HEK293 (cell line): ENCODE results near the gene PHF14.

ENCODE experiments used
- CTCF ChIA-PET: fragments of 350-600 bp; formaldehyde crosslinking; extraction: SDS; loops from one replicate; lab custom pipeline; 2021; ENCODE audit warnings: antibody characterized with exemption; lab: Yijun Ruan, JAX
- POLR2A ChIA-PET: fragments of 300-600 bp; formaldehyde crosslinking; extraction: SDS; loops from one replicate; lab custom pipeline; 2020; ENCODE audit warnings: antibody characterized with exemption, inconsistent platforms; lab: Yijun Ruan, JAX
- H3K27ac ChIP-seq: fragments of 200-500 bp; sonication (Bioruptor generic); 2 replicates; pipeline ENCODE4 v1.5.1; 2014; ENCODE audit warnings: low read depth, low read length, control low read depth, inconsistent platforms; ENCODE audit errors: extremely low read depth
- H3K36me3 ChIP-seq, 2 experiments: fragments of 200-500 bp in 1 of 2; sonication (Bioruptor generic) in 1 of 2; 1 replicate in 1 of 2; 2 replicates in 1 of 2; pipeline ENCODE4 v1.5.1; 2014 to 2017; ENCODE audit warnings: inconsistent platforms in 2 of 2, low read length in 2 of 2; ENCODE audit not compliant: control insufficient read depth in 2 of 2, insufficient read depth in 1 of 2
- H3K4me1 ChIP-seq: fragments of 200-500 bp; sonication (Bioruptor generic); 2 replicates; pipeline ENCODE4 v1.5.1; 2014; ENCODE audit warnings: mild to moderate bottlenecking, low read length, inconsistent platforms; ENCODE audit not compliant: control insufficient read depth, insufficient read depth
- H3K4me3 ChIP-seq: 2 replicates; pipeline ENCODE4 v1.5.1; 2011; ENCODE audit warnings: low read depth, mild to moderate bottlenecking, control low read depth, low read length, moderate library complexity
- H3K9me3 ChIP-seq: fragments of 200-500 bp; sonication (Bioruptor generic); 2 replicates; pipeline ENCODE4 v1.5.1; 2014; ENCODE audit warnings: low read depth, low read length, inconsistent platforms; ENCODE audit not compliant: control insufficient read depth, insufficient read depth
- AEBP2 ChIP-seq: fragments of 450-650 bp; formaldehyde crosslinking; IDR thresholded peaks from 2 replicates; pipeline ENCODE4 v1.5.1; 2016; ENCODE audit warnings: missing biosample characterization, missing genetic modification characterization, borderline replicate concordance
- FEZF1 ChIP-seq: fragments of 450-650 bp; formaldehyde crosslinking; IDR thresholded peaks from 2 replicates; pipeline ENCODE4 v1.5.1; 2016; ENCODE audit warnings: missing biosample characterization, missing genetic modification characterization
- PRDM1 ChIP-seq: fragments of 450-650 bp; formaldehyde crosslinking; IDR thresholded peaks from 2 replicates; pipeline ENCODE4; 2016; ENCODE audit warnings: missing biosample characterization, missing genetic modification characterization
- PRDM6 ChIP-seq: fragments of 450-650 bp; formaldehyde crosslinking; IDR thresholded peaks from 2 replicates; pipeline ENCODE4 v1.5.1; 2017; ENCODE audit warnings: missing biosample characterization, missing genetic modification characterization
- REST ChIP-seq: fragments of 450-650 bp; formaldehyde crosslinking; IDR thresholded peaks from 2 replicates; pipeline ENCODE4 v1.5.1; 2016; ENCODE audit warnings: missing biosample characterization, missing genetic modification characterization
- SETDB1 ChIP-seq: IDR thresholded peaks from one replicate; pipeline ENCODE4 v1.6.1; 2017; ENCODE audit warnings: mild to moderate bottlenecking, low read length, moderate library complexity, mixed read lengths; ENCODE audit not compliant: insufficient read length
- TCF7L2 ChIP-seq: IDR thresholded peaks from 2 replicates; pipeline ENCODE4 v1.6.1; 2011; ENCODE audit warnings: low read depth, mild to moderate bottlenecking, inconsistent platforms, low read length, moderate library complexity, borderline replicate concordance
- ZIC2 ChIP-seq: fragments of 450-650 bp; formaldehyde crosslinking; IDR thresholded peaks from 2 replicates; pipeline ENCODE4 v1.5.1; 2016; ENCODE audit warnings: missing biosample characterization, missing genetic modification characterization
- ZNF114 ChIP-seq: fragments of 450-650 bp; formaldehyde crosslinking; IDR thresholded peaks from 2 replicates; pipeline ENCODE4 v1.5.0; 2017; ENCODE audit warnings: missing biosample characterization, missing genetic modification characterization
- ZNF2 ChIP-seq: fragments of 450-650 bp; formaldehyde crosslinking; IDR thresholded peaks from 2 replicates; pipeline ENCODE4 v1.5.1; 2016; ENCODE audit warnings: missing biosample characterization, missing genetic modification characterization
- ZNF211 ChIP-seq: fragments of 450-650 bp; formaldehyde crosslinking; IDR thresholded peaks from 2 replicates; pipeline ENCODE4 v1.5.1; 2016; ENCODE audit warnings: low read depth, missing biosample characterization, missing genetic modification characterization
- ZNF335 ChIP-seq: fragments of 450-650 bp; formaldehyde crosslinking; conservative IDR thresholded peaks from 2 replicates; pipeline ENCODE4 v1.5.1; 2016; ENCODE audit warnings: missing biosample characterization, missing genetic modification characterization
- ZNF394 ChIP-seq: fragments of 450-650 bp; formaldehyde crosslinking; IDR thresholded peaks from 2 replicates; pipeline ENCODE4 v1.5.1; 2016; ENCODE audit warnings: missing biosample characterization, missing genetic modification characterization, mild to moderate bottlenecking, moderate library complexity, borderline replicate concordance
- ZNF398 ChIP-seq: fragments of 450-650 bp; formaldehyde crosslinking; IDR thresholded peaks from 2 replicates; pipeline ENCODE4 v1.5.1; 2017; ENCODE audit warnings: missing biosample characterization, missing genetic modification characterization
- ZNF501 ChIP-seq: fragments of 450-650 bp; formaldehyde crosslinking; IDR thresholded peaks from 2 replicates; pipeline ENCODE4 v1.5.1; 2016; ENCODE audit warnings: missing biosample characterization, missing genetic modification characterization
- ZNF561 ChIP-seq: fragments of 450-650 bp; IDR thresholded peaks from 2 replicates; pipeline ENCODE4 v1.5.1; 2018; ENCODE audit warnings: missing biosample characterization, missing genetic modification characterization, borderline replicate concordance
- ZNF571 ChIP-seq: fragments of 450-650 bp; formaldehyde crosslinking; IDR thresholded peaks from 2 replicates; pipeline ENCODE4 v1.5.0; 2017; ENCODE audit warnings: missing biosample characterization, missing genetic modification characterization
- ZNF585B ChIP-seq: fragments of 450-650 bp; formaldehyde crosslinking; IDR thresholded peaks from 2 replicates; pipeline ENCODE4 v1.5.1; 2016; ENCODE audit warnings: missing biosample characterization, missing genetic modification characterization
- ZNF610 ChIP-seq: fragments of 450-650 bp; formaldehyde crosslinking; IDR thresholded peaks from 2 replicates; pipeline ENCODE4 v1.5.1; 2016; ENCODE audit warnings: missing biosample characterization, missing genetic modification characterization, borderline replicate concordance
- ZNF660 ChIP-seq: fragments of 450-650 bp; IDR thresholded peaks from 2 replicates; pipeline ENCODE4 v1.5.1; 2018; ENCODE audit warnings: missing biosample characterization, mild to moderate bottlenecking, missing genetic modification characterization
- ZNF677 ChIP-seq: fragments of 450-650 bp; IDR thresholded peaks from 2 replicates; pipeline ENCODE4 v1.5.0; 2018; ENCODE audit warnings: missing biosample characterization, mild to moderate bottlenecking, missing genetic modification characterization, moderate library complexity
- ZNF768 ChIP-seq: fragments of 450-650 bp; formaldehyde crosslinking; IDR thresholded peaks from 2 replicates; pipeline ENCODE4 v1.5.1; 2018; ENCODE audit warnings: missing biosample characterization, mild to moderate bottlenecking, missing genetic modification characterization

Gene PHF14

GRCh38 chr7:11175371-11175770, 201.7 kb downstream of the PHF14 start:
- H3K9me3 ChIP-seq: no peaks in the 10 kb centered on the region
- H3K36me3 ChIP-seq: no peaks in the 10 kb centered on the region
- 0 out of 2 replicates have a peak, but pooled peaks cover 2% of the 10 kb centered on the region for H3K4me1 ChIP-seq
- TF ChIP-seq ZNF398 (tag by site-specific recombination) (no peak), ZNF585B (tag by site-specific recombination) (no peak), PRDM1 (tag by site-specific recombination) (peak; percentile 45; the same call in 1 of the 2 replicates)
- POLR2A ChIA-PET: no interaction called here
- CTCF ChIA-PET: no interaction called here
- H3K4me3 ChIP-seq: no peak overlapping the region
- H3K27ac ChIP-seq: no peak overlapping the region

GRCh38 chr7:11175887-11176286, 202.2 kb downstream of the PHF14 start:
- Histone ChIP-seq H3K4me1 (no peaks in the 10 kb centered on the region), H3K36me3 (no peaks in the 10 kb centered on the region), H3K9me3 (no peaks in the 10 kb centered on the region), H3K4me3 (no peak overlapping the region), H3K27ac (no peak overlapping the region)
- TF ChIP-seq ZNF677 (no peak), TCF7L2 (peak; percentile 67; the same call in 1 of the 2 replicates), FEZF1 (peak; percentile 37; the same call in 1 of the 2 replicates), ZIC2 (tag by site-specific recombination) (peak; percentile 22; the same call in 1 of the 2 replicates)
- CTCF ChIA-PET: interaction anchor here (1.2 kb wide), 1 partner anchor 168 kb away, joined by 4 read pairs; no protein-coding TSS in a partner anchor
- POLR2A ChIA-PET: no interaction called here

GRCh38 chr7:11176985-11177555, 203.4 kb downstream of the PHF14 start:
- ChIA-PET POLR2A (no interaction called here), CTCF (interaction anchor here (1.2 kb wide), 1 partner anchor 167 kb away, joined by 4 read pairs; no protein-coding TSS in a partner anchor)
- Histone ChIP-seq H3K9me3 (no peaks in the 10 kb centered on the region), H3K36me3 (no peaks in the 10 kb centered on the region), H3K4me1 (no peaks in the 10 kb centered on the region), H3K4me3 (no peak overlapping the region), H3K27ac (no peak overlapping the region)
- no peak for TF ChIP-seq PRDM6 (tag by site-specific recombination)
- no peak for TF ChIP-seq ZNF501 (tag by site-specific recombination)
- no peak for TF ChIP-seq ZNF561 (tag by site-specific recombination)
- TF ChIP-seq AEBP2 (tag by site-specific recombination): no peak
- no peak for TF ChIP-seq REST (tag by site-specific recombination)
- TF ChIP-seq SETDB1: no peak
- TF ChIP-seq ZNF610 (tag by site-specific recombination): no peak
- TF ChIP-seq ZNF211 (tag by site-specific recombination): no peak
- TF ChIP-seq ZNF394 (tag by site-specific recombination): no peak
- TF ChIP-seq ZNF660 (tag by site-specific recombination): no peak
- no peak for TF ChIP-seq ZNF768 (tag by site-specific recombination)
- no peak for TF ChIP-seq ZNF2 (tag by site-specific recombination)
- TF ChIP-seq ZNF335: no peak
- TF ChIP-seq ZNF114 (tag by site-specific recombination): no peak
- TF ChIP-seq ZNF571 (tag by site-specific recombination): no peak
